Astrocyte (in vitro differentiated cells and primary cell): ENCODE results near the gene PRKD2.

ENCODE experiments used
- CTCF ChIP-seq: IDR thresholded peaks from 2 replicates; pipeline ENCODE4 v1.5.1; 2011; ENCODE audit warnings: low read depth, mild to moderate bottlenecking, inconsistent platforms, low read length, moderate library complexity; ENCODE audit not compliant: insufficient read depth
- EZH2 ChIP-seq: IDR thresholded peaks from 2 replicates; pipeline ENCODE4 v1.6.1; 2012; ENCODE audit warnings: mild to moderate bottlenecking, low read length, inconsistent platforms; ENCODE audit not compliant: insufficient read depth

- TF ChIP-seq CTCF: no peak
- TF ChIP-seq EZH2: no peak
These were observed 261 bp downstream of the PRKD2 start for GRCh38 chr19:46716672-46717033.
